DND-41 (cell line): ENCODE data around the gene NAT9.
A peak's percentile ranks its signal among the peaks of the same experiment; 100 is the strongest.

ENCODE experiments used
- EZH2 ChIP-seq: IDR thresholded peaks from 3 replicates; pipeline ENCODE4 v1.6.1; 2012; ENCODE audit warnings: borderline replicate concordance, low read depth, mild to moderate bottlenecking, moderate library complexity, low read length, inconsistent platforms; ENCODE audit not compliant: severe bottlenecking
- TF ChIP-seq, protein P1 (sequence below): IDR thresholded peaks from 2 replicates; pipeline ENCODE4 v1.5.1; 2012; ENCODE audit warnings: borderline replicate concordance, low read length, moderate library complexity, mild to moderate bottlenecking; ENCODE audit not compliant: poor library complexity, severe bottlenecking; ENCODE audit errors: extremely low read depth

- no peak for TF ChIP-seq EZH2
- TF ChIP-seq, protein P1, sequence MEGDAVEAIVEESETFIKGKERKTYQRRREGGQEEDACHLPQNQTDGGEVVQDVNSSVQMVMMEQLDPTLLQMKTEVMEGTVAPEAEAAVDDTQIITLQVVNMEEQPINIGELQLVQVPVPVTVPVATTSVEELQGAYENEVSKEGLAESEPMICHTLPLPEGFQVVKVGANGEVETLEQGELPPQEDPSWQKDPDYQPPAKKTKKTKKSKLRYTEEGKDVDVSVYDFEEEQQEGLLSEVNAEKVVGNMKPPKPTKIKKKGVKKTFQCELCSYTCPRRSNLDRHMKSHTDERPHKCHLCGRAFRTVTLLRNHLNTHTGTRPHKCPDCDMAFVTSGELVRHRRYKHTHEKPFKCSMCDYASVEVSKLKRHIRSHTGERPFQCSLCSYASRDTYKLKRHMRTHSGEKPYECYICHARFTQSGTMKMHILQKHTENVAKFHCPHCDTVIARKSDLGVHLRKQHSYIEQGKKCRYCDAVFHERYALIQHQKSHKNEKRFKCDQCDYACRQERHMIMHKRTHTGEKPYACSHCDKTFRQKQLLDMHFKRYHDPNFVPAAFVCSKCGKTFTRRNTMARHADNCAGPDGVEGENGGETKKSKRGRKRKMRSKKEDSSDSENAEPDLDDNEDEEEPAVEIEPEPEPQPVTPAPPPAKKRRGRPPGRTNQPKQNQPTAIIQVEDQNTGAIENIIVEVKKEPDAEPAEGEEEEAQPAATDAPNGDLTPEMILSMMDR, result peak; percentile 42
Measured at GRCh38 chr17:74758848-74759168, 17.3 kb downstream of the NAT9 start.
